ENCODE data around the gene RGMB.

- TF ChIP-seq CTCF (IDR thresholded peaks at IDR 0.05; ENCODE audit: low read length) (no peak), EZH2 (optimal IDR thresholded peaks at IDR 0.05; ENCODE audit: low read depth, low read length) (no peak)
Observed at GRCh38 chr5:98734646-98735045, 38.8 kb upstream of the RGMB start.

All from MM.1S (cell line).